Measurements from ENCODE around the gene SLC22A1. TPM values are rescaled to one million over a fixed set of nuclear protein-coding genes. Genes with fewer than 3 reads are reported as not detected.

The SLC22A1 gene
- total RNA-seq, 1 donor from 2014 or later: 2.6 TPM

GRCh38 chr6:160102956-160103824 lies 18.4 kb upstream of the SLC22A1 start:
- peaks cover 85% of the 10 kb centered on the region for H3K36me3 ChIP-seq
- H3K4me3 ChIP-seq: no peak overlapping the region
- no peak for TF ChIP-seq CTCF (IDR thresholded peaks at IDR 0.05)
- H3K27me3 ChIP-seq (ENCODE audit: low read depth): no peaks in the 10 kb centered on the region
- H3K27ac ChIP-seq: no peak overlapping the region
- DNase-seq (no peak), ATAC-seq (peak in 1 of 2 donors; percentile 21)
- H3K9me3 ChIP-seq: no peaks in the 10 kb centered on the region
- H3K4me1 ChIP-seq: peaks cover 16% of the 10 kb centered on the region
- intact Hi-C loops (cut with DNase I): no loop called here

- Histone ChIP-seq H3K27me3 (ENCODE audit: low read depth) (no peaks in the 10 kb centered on the region), H3K27ac (no peak overlapping the region), H3K36me3 (peaks cover 84% of the 10 kb centered on the region), H3K4me3 (no peak overlapping the region), H3K4me1 (peaks cover 16% of the 10 kb centered on the region), H3K9me3 (no peaks in the 10 kb centered on the region)
- ATAC-seq: no peak
- intact Hi-C loops (cut with DNase I): no loop called here
- no peak for DNase-seq
- no peak for TF ChIP-seq CTCF (IDR thresholded peaks at IDR 0.05)
Observed at GRCh38 chr6:160103825-160104100, 17.9 kb upstream of the SLC22A1 start.

DNA sequence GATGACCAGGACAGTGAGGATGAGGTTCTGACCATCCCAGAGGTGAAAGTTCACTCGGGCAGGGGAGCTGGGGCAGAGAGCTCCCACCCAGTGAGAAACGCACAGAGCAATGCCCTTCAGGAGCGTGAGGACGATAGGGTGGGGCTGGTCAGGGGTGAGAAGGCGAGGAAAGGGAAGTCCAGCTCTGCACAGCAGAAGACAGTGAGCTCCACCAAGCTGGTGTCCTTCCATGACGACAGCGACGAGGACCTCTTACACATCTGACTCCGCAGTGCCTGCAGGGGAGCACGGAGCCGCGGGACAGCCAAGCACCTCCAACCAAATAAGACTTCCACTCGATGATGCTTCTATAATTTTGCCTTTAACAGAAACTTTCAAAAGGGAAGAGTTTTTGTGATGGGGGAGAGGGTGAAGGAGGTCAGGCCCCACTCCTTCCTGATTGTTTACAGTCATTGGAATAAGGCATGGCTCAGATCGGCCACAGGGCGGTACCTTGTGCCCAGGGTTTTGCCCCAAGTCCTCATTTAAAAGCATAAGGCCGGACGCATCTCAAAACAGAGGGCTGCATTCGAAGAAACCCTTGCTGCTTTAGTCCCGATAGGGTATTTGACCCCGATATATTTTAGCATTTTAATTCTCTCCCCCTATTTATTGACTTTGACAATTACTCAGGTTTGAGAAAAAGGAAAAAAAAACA lies 16.6 kb upstream of the SLC22A1 start:
- TF ChIP-seq CTCF (IDR thresholded peaks at IDR 0.05): no peak
- Histone ChIP-seq H3K27ac (no peak overlapping the region), H3K4me1 (peaks cover 16% of the 10 kb centered on the region), H3K9me3 (no peaks in the 10 kb centered on the region), H3K27me3 (ENCODE audit: low read depth) (no peaks in the 10 kb centered on the region), H3K4me3 (no peak overlapping the region), H3K36me3 (peaks cover 83% of the 10 kb centered on the region)
- no peak for DNase-seq
- no peak for ATAC-seq
- intact Hi-C loops (cut with DNase I): no loop called here

- H3K4me1 ChIP-seq: peaks cover 5% of the 10 kb centered on the region
- no peaks in the 10 kb centered on the region for H3K9me3 ChIP-seq
- H3K36me3 ChIP-seq: peaks cover 86% of the 10 kb centered on the region
- H3K4me3 ChIP-seq: no peak overlapping the region
- no peak for TF ChIP-seq CTCF (IDR thresholded peaks at IDR 0.05)
- no peak for ATAC-seq
- no peak overlapping the region for H3K27ac ChIP-seq
- intact Hi-C loops (cut with DNase I): no loop called here
- no peak for DNase-seq
- H3K27me3 ChIP-seq (ENCODE audit: low read depth): no peaks in the 10 kb centered on the region
Observed at GRCh38 chr6:160106010-160106409, 15.6 kb upstream of the SLC22A1 start.

DNA sequence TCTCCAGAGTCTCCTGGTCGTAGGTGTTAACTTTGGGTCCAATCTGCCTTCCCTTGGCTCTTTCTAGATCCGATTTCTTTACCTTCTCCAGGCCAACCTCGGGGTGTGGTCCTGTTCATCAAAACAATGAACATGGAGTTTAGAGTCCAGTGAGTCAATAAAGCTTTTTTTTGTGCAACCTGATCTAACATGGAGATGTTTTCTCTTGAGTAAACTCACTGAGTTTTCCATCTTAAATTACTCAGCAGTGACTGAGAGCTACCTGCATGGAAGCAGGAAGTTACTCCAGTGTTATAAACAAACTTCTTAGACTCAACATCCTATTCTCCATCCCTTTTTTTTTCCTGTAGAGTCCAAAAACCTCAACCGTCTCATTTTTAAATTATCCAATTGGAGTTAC lies 14.9 kb upstream of the SLC22A1 start:
- H3K27ac ChIP-seq: no peak overlapping the region
- intact Hi-C loops (cut with DNase I): no loop called here
- ATAC-seq: no peak
- no peaks in the 10 kb centered on the region for H3K9me3 ChIP-seq
- no peak overlapping the region for H3K4me3 ChIP-seq
- H3K27me3 ChIP-seq (ENCODE audit: low read depth): no peaks in the 10 kb centered on the region
- no peak for TF ChIP-seq CTCF (IDR thresholded peaks at IDR 0.05)
- H3K36me3 ChIP-seq: peaks cover 79% of the 10 kb centered on the region
- no peak for DNase-seq
- H3K4me1 ChIP-seq: no peaks in the 10 kb centered on the region

Data from lower lobe of right lung (tissue), 2 donors.